Prostate gland (tissue), 2 donors: Measurements from ENCODE around the gene TSPAN18.

ENCODE experiments used
- POLR2A ChIP-seq: fragments of 450-650 bp; IDR thresholded peaks from one replicate; pipeline ENCODE4 v1.6.1; 2016; ENCODE audit warnings: antibody characterized with exemption, mild to moderate bottlenecking
- POLR2AphosphoS5 ChIP-seq: sonication (generic); formaldehyde crosslinking; IDR thresholded peaks from one replicate; pipeline ENCODE4 v1.6.1; 2017; ENCODE audit warnings: antibody characterized with exemption
- TF ChIP-seq, protein P1 (sequence below), 4 experiments: fragments of 200-600 bp in 2 of 4; fragments of 450-650 bp in 2 of 4; sonication (generic) in 2 of 4; IDR thresholded peaks; 1 replicate in 3 of 4; 2 replicates in 1 of 4; pipeline ENCODE4 v1.5.1; 2016 to 2019; ENCODE audit warnings: antibody characterized with exemption in 4 of 4, mild to moderate bottlenecking in 2 of 4, moderate library complexity in 2 of 4

DNA sequence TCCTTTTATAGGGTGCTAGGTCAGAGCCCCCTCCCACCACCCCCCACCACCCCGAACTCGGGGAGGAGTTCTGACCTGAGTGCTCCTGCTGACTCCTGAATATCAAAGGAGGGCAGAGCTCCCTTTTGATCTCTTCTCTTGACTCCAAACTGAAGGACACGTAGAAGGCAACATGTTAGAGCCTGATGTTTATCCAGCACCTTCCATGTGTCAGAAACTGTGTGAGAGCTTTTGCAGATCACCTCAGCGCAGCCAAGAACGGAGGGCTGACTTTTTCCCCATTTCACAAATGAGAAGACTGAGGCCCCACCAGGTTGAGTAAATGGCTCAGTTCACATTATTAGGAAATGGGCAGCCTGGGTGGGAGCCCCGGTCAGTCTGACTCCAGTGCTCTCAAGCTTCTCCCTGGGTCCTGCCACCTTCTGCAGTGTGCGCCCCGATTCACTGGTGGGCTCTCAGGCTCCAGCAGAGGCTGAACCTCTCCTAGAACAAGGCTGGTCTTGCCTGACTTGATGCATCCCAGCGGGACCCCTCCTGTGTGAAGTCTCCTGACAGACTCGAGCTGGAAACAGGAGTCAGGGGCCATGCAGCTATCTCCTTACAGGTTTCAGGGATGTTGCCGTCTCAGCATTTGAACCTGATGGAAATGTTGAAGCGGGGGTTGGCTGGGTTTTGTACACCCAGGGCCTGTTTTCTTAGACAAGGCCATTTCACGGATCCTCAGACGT, 98.5 kb downstream of the TSPAN18 start:
- TF ChIP-seq POLR2AphosphoS5 (no peak), POLR2A (no peak)
- TF ChIP-seq, protein P1, sequence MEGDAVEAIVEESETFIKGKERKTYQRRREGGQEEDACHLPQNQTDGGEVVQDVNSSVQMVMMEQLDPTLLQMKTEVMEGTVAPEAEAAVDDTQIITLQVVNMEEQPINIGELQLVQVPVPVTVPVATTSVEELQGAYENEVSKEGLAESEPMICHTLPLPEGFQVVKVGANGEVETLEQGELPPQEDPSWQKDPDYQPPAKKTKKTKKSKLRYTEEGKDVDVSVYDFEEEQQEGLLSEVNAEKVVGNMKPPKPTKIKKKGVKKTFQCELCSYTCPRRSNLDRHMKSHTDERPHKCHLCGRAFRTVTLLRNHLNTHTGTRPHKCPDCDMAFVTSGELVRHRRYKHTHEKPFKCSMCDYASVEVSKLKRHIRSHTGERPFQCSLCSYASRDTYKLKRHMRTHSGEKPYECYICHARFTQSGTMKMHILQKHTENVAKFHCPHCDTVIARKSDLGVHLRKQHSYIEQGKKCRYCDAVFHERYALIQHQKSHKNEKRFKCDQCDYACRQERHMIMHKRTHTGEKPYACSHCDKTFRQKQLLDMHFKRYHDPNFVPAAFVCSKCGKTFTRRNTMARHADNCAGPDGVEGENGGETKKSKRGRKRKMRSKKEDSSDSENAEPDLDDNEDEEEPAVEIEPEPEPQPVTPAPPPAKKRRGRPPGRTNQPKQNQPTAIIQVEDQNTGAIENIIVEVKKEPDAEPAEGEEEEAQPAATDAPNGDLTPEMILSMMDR (IDR thresholded peaks at IDR 0.05) = no peak
